Testis (tissue), 2 donors: ENCODE results near the gene NEK8.

Source experiments
- CTCF ChIP-seq, 3 experiments: fragments of 450-650 bp in 2 of 3; fragments of 200-600 bp in 1 of 3; sonication (generic) in 1 of 3; IDR thresholded peaks; one replicate each; pipeline ENCODE4 v1.5.1; 2016 to 2019; ENCODE audit warnings: antibody characterized with exemption in 3 of 3, mild to moderate bottlenecking in 2 of 3, moderate library complexity in 1 of 3
- POLR2A ChIP-seq: fragments of 450-650 bp; IDR thresholded peaks from one replicate; pipeline ENCODE4 v1.6.1; 2017; ENCODE audit warnings: antibody characterized with exemption, mild to moderate bottlenecking, moderate library complexity

DNA sequence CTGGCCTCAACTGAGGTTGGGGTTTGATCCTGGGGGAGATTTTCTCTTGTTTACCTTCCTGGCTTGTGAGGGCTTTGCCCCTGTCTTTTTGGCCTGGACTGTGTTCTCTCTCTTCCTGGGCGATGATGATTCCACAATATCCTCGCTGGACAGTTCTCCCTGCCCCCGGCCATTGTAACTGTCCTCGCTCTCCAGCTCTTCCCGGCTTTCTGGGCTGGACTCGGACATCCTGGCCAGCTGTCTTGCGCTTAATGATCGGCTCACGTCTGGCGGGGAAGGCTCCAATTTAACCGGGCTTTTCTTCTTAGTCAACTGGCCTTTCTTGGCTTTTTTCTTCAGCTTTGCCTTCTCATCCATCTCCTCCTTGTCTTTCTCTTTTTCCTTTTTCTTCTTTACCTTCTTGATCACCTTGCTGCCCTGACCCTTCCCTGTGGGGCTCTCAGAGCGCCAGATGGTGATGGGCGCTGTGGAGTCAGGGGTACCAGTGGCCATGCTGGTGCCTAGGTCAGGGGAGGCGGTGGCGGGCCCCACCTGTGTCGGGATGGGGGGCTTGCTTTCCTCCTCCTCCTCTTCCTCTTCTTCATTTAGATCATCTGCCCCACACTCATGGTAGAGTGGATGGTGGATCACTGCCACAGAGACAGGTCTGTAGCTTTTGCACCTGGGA lies 24.9 kb upstream of the NEK8 start:
- TF ChIP-seq CTCF (IDR thresholded peaks at IDR 0.05): no peak
- no peak for TF ChIP-seq POLR2A
